Activated gamma-delta T cell (primary cell): ENCODE measurements around the gene MT4.

Experiments
- DNase-seq: peaks from one replicate; lab custom pipeline; 2025; lab: John Stamatoyannopoulos, UW

MT4 gene

GRCh38 chr16:56603589-56603988, 38.7 kb downstream of the MT4 start:
- DNase-seq, result no peak

GRCh38 chr16:56604966-56605365, 40.1 kb downstream of the MT4 start:
- no peak for DNase-seq

DNA sequence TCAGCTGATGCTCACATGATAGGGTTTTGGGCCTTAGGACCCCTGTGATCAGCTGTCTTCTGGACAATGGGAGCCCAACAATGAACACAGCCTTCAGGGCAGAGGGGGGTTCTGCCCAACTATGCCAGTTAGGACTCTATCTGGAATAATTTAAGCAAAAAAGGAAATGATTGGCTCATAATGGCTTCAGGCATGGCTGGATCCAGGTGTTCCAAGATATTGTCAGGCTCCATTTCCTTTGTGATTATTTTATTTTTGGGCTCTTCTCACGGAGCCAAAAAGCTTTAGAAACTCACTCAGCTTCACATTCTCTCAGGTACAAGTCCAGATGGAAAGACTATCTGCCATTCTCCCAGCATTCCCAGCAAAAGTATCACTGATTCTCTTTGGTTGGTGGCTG, 40.6 kb downstream of the MT4 start:
- no peak for DNase-seq

GRCh38 chr16:56606071-56606475, 41.2 kb downstream of the MT4 start:
- no peak for DNase-seq

DNA sequence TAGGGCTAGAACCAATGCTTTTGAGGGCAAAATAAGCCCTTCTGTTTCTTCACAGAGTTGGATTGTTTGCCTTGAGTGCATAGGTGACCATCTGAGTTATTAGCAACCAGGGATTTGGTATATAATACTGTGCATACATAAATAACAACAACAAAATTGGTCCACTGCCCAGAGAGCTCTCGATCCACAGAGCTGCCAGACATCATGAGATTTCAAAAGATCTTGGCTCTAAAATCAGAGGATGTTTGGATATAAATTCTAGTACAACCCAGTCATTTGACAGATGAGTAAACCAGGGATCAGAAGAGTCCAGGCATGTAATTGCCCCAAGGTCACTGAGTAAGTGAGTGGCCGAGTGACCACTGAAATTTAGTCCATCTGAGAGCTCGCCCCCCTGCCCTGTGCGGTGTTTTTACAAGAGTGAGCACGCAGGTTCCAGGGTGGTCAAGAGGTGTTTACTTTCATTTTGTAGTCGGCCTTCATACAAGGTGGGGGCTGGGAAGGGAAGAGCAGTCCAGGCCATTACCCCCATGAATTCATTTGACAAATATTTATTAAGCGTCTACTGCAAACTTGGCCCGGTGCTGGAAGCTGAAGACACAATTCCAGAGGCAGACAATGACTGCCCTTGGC, 41.7 kb downstream of the MT4 start:
- DNase-seq, result no peak

- no peak for DNase-seq
These were observed 42.3 kb downstream of the MT4 start for GRCh38 chr16:56607109-56607618.

DNA sequence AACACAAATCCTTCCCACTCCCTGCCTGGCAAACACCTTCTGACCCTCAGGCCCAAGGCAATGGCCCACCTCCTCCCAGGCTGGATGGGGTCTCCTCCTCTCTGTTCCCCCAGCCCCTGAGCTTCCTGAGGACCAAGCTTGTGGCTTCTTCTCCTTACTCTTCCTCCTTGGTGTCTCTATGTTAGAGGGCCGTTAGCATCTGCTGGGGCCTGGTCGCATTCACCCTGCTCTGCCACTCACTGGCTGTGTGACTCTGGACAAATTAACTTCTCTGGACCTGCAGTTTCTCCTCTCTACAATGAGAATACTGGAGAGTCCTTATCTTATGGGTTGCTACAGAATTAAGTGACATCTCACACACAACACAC, 42.8 kb downstream of the MT4 start:
- no peak for DNase-seq

GRCh38 chr16:56608043-56608875, 43.4 kb downstream of the MT4 start, which contains the start of gene MT2A:
Gene MT2A (plus strand): TSS chr16:56608584. CDS start chr16:56608656, 72 bp downstream.
- peak; percentile 73 for DNase-seq

- no peak for DNase-seq
These were observed 44.1 kb downstream of the MT4 start for GRCh38 chr16:56608876-56609462.

- no peak for DNase-seq
These were observed 44.6 kb downstream of the MT4 start for GRCh38 chr16:56609463-56609921.

- DNase-seq, result no peak
These were observed 45.2 kb downstream of the MT4 start for GRCh38 chr16:56610017-56610608.

DNA sequence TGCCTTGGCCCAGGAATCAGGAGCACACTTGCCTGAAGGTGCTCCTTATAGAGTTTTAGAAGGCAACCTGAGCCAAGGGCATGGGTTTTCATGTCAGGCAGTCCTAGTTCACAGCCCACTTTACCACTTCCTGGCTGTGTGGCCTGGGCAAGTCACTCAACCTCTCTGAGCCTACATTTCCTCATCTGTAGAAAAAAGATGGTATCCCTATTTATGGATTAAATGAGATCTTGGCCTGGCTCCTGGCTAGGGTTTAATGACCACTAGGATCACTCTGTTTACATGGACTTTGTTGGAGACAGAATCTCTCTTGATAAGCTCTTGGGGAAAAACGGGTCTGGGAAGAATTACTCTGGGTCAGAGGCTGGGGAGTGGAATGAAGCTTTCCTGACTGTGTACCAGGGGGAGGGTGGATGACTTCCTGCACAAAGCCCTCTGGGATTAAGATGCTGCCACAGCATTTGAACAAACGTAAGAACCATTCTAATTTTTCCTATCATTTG, 45.8 kb downstream of the MT4 start:
- DNase-seq, result no peak

DNA sequence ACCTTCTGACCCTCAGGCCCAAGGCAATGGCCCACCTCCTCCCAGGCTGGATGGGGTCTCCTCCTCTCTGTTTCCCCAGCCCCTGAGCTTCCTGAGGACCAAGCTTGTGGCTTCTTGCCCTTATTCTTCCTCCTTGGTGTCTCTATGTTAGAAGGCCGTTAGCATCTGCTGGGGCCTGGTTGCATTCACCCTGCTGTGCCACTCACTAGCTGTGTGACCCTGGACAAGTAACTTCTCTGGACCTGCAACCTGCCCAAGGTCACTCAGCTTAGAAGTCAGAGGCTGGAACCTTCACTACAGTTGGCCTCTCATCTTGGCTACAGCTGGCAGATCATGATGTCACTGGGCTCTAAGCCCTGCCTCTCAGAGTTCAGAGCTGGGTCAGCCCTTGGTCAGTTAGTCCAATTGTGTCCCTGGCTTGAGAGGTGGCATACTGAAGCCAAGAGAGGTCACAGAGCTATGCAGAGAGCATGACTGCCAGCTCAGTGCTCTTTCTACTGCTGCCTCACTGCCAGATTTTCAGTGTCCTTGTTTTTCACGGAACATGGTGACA, 46.5 kb downstream of the MT4 start:
- DNase-seq, result no peak

GRCh38 chr16:56613706-56614105, 48.8 kb downstream of the MT4 start:
- DNase-seq, result no peak

- DNase-seq, result no peak
These were observed 49.7 kb downstream of the MT4 start for GRCh38 chr16:56614549-56614991.

GRCh38 chr16:56615353-56615752, 50.5 kb downstream of the MT4 start:
- no peak for DNase-seq

DNA sequence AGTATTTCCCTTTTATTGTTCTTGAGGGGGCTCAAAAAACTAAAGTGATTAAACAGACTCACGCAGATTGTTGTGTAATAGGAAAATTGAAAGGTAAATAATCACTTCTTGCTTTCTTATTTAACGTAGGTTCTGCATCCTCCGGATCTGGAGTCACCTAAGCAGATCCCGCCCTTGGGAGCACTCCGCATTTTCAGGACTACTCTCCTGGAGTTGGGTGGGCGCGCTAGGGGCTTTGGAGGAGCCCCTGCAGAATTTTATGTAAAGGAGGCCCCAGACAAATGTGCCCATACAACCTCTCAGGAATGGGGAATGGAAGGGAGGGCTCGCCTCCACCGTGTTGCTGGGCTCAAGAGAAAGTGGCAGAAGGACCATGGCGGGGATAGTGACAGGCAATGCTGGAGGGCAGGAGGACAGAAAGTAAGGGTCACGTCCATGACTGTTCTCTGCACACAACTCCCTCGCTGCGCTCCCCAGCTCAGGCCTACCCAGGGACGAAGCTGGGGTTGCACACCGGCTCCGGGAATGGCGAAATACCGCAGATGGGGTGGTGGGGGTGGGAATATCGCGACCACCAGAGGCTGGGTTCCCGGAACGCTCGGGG, 51.8 kb downstream of the MT4 start:
- DNase-seq, result no peak

GRCh38 chr16:56617212-56618085, 52.6 kb downstream of the MT4 start:
- peak; percentile 40 for DNase-seq

DNA sequence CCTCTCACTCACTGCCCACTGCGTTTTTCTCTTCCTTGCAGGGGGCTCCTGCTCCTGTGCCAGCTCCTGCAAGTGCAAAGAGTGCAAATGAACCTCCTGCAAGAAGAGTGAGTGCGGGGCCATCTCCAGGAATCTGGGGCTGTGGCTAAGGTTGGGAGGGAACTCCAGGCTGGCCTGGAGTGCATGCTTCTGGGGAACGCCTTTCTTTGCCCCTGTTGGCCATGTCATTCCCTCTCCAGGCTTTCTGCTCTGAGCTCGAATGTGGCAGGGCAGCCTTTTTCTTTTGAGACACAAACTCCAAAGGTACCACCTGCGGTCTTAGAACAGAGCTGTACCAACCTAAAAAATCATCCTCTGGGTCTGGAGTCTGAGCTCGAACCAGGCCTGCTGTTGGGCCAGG, 53.3 kb downstream of the MT4 start:
- no peak for DNase-seq
